Smooth muscle cell (in vitro differentiated cells): ENCODE data around the gene CEBPG. TPM values are rescaled to one million over a fixed set of nuclear protein-coding genes. Genes with fewer than 3 reads are reported as not detected.

ENCODE experiments used
- DNase-seq: peaks from one replicate; lab custom pipeline; 2025; ENCODE audit not compliant: unreplicated experiment; lab: John Stamatoyannopoulos, UW
- H2AFZ ChIP-seq: fragments of 200-600 bp; sonication (generic); 2 replicates; pipeline ENCODE4 v1.6.0; 2016; ENCODE audit warnings: antibody characterized with exemption, low read depth, mild to moderate bottlenecking
- H3F3A ChIP-seq: fragments of 200-600 bp; sonication (generic); 2 replicates; pipeline ENCODE4 v1.6.0; 2017; ENCODE audit warnings: antibody characterized with exemption, low read depth
- H3K27ac ChIP-seq: fragments of 200-600 bp; sonication (generic); 2 replicates; pipeline ENCODE4 v1.5.1; 2016; ENCODE audit warnings: low read depth, mild to moderate bottlenecking
- H3K27me3 ChIP-seq: fragments of 200-600 bp; sonication (generic); 2 replicates; pipeline ENCODE4 v1.6.1; 2016; ENCODE audit warnings: low read depth, mild to moderate bottlenecking
- H3K36me3 ChIP-seq: fragments of 200-600 bp; sonication (generic); 2 replicates; pipeline ENCODE4 v1.5.1; 2016; ENCODE audit warnings: low read depth
- H3K4me1 ChIP-seq: fragments of 200-600 bp; sonication (generic); 2 replicates; pipeline ENCODE4 v1.5.1; 2016; ENCODE audit warnings: low read depth
- H3K4me2 ChIP-seq: fragments of 200-600 bp; sonication (generic); 2 replicates; pipeline ENCODE4 v1.6.0; 2016; ENCODE audit warnings: mild to moderate bottlenecking
- H3K4me3 ChIP-seq: fragments of 200-600 bp; sonication (generic); 2 replicates; pipeline ENCODE4 v1.5.1; 2016; ENCODE audit warnings: mild to moderate bottlenecking
- H3K79me2 ChIP-seq: fragments of 200-600 bp; sonication (generic); 2 replicates; pipeline ENCODE4 v1.6.0; 2016; ENCODE audit warnings: low read depth, mild to moderate bottlenecking
- H3K9ac ChIP-seq: fragments of 200-600 bp; sonication (generic); 2 replicates; pipeline ENCODE4 v1.6.0; 2016; ENCODE audit warnings: low read depth
- H3K9me3 ChIP-seq: fragments of 200-600 bp; sonication (generic); replicated peaks from 2 replicates; pipeline ENCODE4 v1.5.1; 2016; ENCODE audit warnings: low read depth
- H4K20me1 ChIP-seq: fragments of 200-600 bp; sonication (generic); 2 replicates; pipeline ENCODE4 v1.6.0; 2016; ENCODE audit warnings: low read depth
- WGBS: methylation state at CpG from one replicate; pipeline ENCODE4 v1.1.7; 2016; ENCODE audit warnings: low lambda C conversion rate; 5-methylcytosine and 5-hydroxymethylcytosine counted together
- polyA plus RNA-seq: library from polyadenylated mRNA; unstranded; fragments of >200 nt; fragmentation: Nextera tagmentation; extraction: Ambion mirVana; gene quantifications from 2 replicates; pipeline ENCODE4 v1.2.1, GENCODE V29; 2016
- total RNA-seq: library from RNA; depleted of rRNA; stranded (reverse); fragments of >200 nt; gene quantifications from 2 replicates; pipeline ENCODE4 v1.2.3, GENCODE V29; 2014
- TF ChIP-seq, protein P1 (sequence below): fragments of 200-600 bp; sonication (generic); IDR thresholded peaks from 2 replicates; pipeline ENCODE4 v1.5.1; 2017; ENCODE audit warnings: borderline replicate concordance, mild to moderate bottlenecking, antibody characterized with exemption; ENCODE audit not compliant: insufficient read depth, poor library complexity, severe bottlenecking

Gene CEBPG
- total and polyA plus RNA-seq, 2 experiments from 2014 or later: 15.3 to 27.8 TPM

DNA sequence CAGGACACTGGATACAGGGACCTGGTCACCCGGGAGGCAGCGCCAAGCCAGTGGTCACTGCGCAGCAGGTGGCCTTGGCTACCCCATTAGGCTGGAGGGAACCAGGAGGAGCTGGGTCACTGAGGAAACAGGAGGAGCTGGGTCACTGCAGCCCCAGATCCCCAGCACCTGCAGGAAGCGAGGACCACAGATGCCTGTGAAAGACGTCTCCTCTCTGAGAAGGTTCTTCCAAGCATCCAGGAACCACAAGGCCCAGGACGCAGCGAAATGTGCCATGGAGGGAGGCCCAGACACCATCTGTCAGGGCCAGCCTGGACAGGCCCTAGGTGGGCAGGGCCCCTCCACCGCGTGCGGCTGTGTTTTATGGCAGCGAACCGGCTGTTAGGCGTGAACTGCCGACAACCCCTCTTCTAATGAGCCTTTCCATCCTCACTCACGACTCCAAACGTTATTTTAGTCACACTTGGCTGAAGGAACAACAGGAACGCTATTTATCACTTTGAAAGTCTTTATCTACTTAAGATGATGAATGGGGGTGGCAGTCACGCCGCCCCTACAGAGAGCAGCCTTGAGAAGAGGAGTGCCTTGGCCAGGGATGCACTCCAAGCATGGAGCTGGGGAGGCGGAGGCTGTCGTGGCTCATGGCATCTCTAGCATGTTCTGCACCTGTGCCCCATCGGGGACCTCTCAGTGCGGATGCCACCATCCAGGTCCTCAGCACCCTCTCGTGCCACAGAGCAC, 53.3 kb downstream of the CEBPG start:
- 89% methylated on average over 24 of the region's 24 CpGs for WGBS
- H3K4me1 ChIP-seq: no peaks in the 10 kb centered on the region
- TF ChIP-seq, protein P1, sequence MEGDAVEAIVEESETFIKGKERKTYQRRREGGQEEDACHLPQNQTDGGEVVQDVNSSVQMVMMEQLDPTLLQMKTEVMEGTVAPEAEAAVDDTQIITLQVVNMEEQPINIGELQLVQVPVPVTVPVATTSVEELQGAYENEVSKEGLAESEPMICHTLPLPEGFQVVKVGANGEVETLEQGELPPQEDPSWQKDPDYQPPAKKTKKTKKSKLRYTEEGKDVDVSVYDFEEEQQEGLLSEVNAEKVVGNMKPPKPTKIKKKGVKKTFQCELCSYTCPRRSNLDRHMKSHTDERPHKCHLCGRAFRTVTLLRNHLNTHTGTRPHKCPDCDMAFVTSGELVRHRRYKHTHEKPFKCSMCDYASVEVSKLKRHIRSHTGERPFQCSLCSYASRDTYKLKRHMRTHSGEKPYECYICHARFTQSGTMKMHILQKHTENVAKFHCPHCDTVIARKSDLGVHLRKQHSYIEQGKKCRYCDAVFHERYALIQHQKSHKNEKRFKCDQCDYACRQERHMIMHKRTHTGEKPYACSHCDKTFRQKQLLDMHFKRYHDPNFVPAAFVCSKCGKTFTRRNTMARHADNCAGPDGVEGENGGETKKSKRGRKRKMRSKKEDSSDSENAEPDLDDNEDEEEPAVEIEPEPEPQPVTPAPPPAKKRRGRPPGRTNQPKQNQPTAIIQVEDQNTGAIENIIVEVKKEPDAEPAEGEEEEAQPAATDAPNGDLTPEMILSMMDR: no peak
- no peaks in the 10 kb centered on the region for H3K27me3 ChIP-seq
- H3K4me3 ChIP-seq: no peak overlapping the region
- no peak overlapping the region for H3K9ac ChIP-seq
- H3K27ac ChIP-seq: no peak overlapping the region
- no peak overlapping the region for H3K4me2 ChIP-seq
- H3K9me3 ChIP-seq: no peaks in the 10 kb centered on the region
- no peaks in the 10 kb centered on the region for H3K36me3 ChIP-seq
- no peaks in the 10 kb centered on the region for H3F3A ChIP-seq
- no peaks in the 10 kb centered on the region for H3K79me2 ChIP-seq
- no peak overlapping the region for H2AFZ ChIP-seq
- no peak for DNase-seq
- no peaks in the 10 kb centered on the region for H4K20me1 ChIP-seq

DNA sequence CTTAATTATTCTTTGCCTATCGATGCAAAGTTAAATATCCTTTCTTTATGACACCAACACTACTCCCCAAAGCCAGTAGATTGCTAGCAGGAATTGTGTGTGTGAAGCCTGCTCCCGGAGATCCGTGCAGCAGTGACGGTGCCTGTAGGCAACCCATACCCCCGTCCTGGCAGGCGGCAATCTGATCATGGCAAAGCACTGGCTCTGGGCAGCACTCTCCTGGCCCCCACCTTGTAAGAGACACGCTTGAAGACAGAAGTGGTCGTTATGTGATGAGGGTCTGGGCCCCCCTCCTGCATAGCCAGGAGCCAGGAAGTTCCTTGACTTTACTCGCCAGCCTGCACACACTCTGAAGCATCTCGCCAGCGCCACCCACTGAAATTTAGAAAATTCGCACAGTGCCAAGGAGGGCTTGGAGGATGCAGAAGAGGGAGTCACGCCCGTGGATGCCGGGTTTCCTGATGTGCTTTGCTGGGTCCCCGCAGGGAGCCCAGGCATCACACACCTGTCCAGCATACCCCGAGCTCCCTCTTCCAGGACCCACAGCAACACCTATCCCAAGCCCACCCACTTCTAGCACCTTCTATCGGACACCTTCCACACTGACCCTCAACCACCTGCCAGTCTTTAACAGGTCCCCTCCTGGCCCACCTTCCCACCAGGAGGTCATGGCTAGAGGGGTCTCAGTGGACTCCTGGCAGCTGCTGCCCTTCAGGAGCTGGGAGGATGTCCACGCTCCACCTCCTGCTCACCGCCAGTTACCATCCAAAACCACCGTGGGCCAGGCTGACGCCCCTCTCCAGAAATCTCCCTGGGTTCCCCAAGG, 54.5 kb downstream of the CEBPG start:
- 89% methylated on average over 21 of the region's 22 CpGs for WGBS
- no peaks in the 10 kb centered on the region for H3K79me2 ChIP-seq

DNA sequence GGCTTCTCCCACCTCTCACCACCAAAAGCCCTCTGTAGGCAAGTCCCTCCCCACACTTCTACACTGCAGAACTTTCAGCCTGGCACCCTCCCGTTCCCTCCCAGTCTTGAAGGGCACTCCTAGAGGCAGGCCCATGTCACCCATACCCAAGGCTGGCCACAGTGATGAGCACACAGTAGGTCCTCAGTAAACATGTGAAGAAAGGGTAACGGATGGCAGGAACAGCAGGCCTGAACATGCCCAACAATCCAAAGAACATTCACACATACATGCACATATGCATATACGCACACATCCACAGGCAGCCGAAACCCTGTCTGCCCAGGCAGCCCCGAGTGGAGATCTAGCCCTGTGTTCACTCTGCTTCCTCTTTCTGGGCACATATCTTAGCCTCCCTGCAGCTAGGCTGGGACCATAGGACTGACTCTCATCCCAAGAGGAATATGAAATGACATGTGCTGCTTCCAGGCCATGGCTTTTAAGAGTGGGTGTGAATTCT, 55.2 kb downstream of the CEBPG start:
- H3K9me3 ChIP-seq: no peaks in the 10 kb centered on the region
- H3K4me3 ChIP-seq: no peak overlapping the region
- H2AFZ ChIP-seq: no peak overlapping the region
- H3K79me2 ChIP-seq: no peaks in the 10 kb centered on the region
- no peak overlapping the region for H3K9ac ChIP-seq
- H3K4me1 ChIP-seq: no peaks in the 10 kb centered on the region
- no peak overlapping the region for H3K4me2 ChIP-seq
- TF ChIP-seq, protein P1: no peak
- DNase-seq: no peak
- no peak overlapping the region for H3K27ac ChIP-seq
- WGBS: 97% methylated on average over 5 of the region's 5 CpGs
- no peaks in the 10 kb centered on the region for H3K27me3 ChIP-seq
- H3F3A ChIP-seq: no peaks in the 10 kb centered on the region
- H4K20me1 ChIP-seq: no peaks in the 10 kb centered on the region
- no peaks in the 10 kb centered on the region for H3K36me3 ChIP-seq

More for the DNA sequence above, 54.5 kb downstream of the CEBPG start:
- no peak overlapping the region for H3K4me3 ChIP-seq
- no peaks in the 10 kb centered on the region for H3F3A ChIP-seq
- no peaks in the 10 kb centered on the region for H4K20me1 ChIP-seq
- no peak overlapping the region for H3K9ac ChIP-seq
- H3K9me3 ChIP-seq: no peaks in the 10 kb centered on the region
- DNase-seq: no peak
- no peaks in the 10 kb centered on the region for H3K4me1 ChIP-seq
- TF ChIP-seq, protein P1: no peak
- H3K36me3 ChIP-seq: no peaks in the 10 kb centered on the region
- no peak overlapping the region for H3K27ac ChIP-seq
- no peak overlapping the region for H3K4me2 ChIP-seq
- no peak overlapping the region for H2AFZ ChIP-seq
- H3K27me3 ChIP-seq: no peaks in the 10 kb centered on the region
